Calu3 (cell line): Measurements from ENCODE around the gene ZBTB16. TPM values are rescaled to one million over a fixed set of nuclear protein-coding genes. Genes with fewer than 3 reads are reported as not detected.

Experiments used
- BruUV-seq: library from RNA; stranded (reverse); fragments of 400-500 nt; replicated peaks from 2 replicates; lab custom pipeline; 2021; lab: Mats Ljungman, UMichigan
- CTCF ChIA-PET: fragments of 300-600 bp; sonication (Branson Sonifier 250); formaldehyde crosslinking; loops from one replicate; lab custom pipeline; 2022; ENCODE audit warnings: antibody characterized with exemption; lab: Charles Lee
- DNase-seq: peaks from one replicate; pipeline ENCODE4 v3.0.0; 2022
- H3K27ac Mint-ChIP-seq: one replicate; pipeline ENCODE4 v1.8.0; 2022; ENCODE audit warnings: mixed read lengths; ENCODE audit not compliant: unreplicated experiment
- H3K27me3 Mint-ChIP-seq: one replicate; pipeline ENCODE4 v1.8.0; 2022; ENCODE audit warnings: mixed read lengths; ENCODE audit not compliant: unreplicated experiment
- H3K36me3 Mint-ChIP-seq: one replicate; pipeline ENCODE4 v1.8.0; 2022; ENCODE audit warnings: mild to moderate bottlenecking, moderate library complexity, mixed read lengths; ENCODE audit not compliant: insufficient read depth, unreplicated experiment
- H3K4me1 Mint-ChIP-seq: one replicate; pipeline ENCODE4 v1.8.0; 2022; ENCODE audit warnings: mild to moderate bottlenecking, low read depth, mixed read lengths; ENCODE audit not compliant: unreplicated experiment
- H3K4me3 Mint-ChIP-seq: one replicate; pipeline ENCODE4 v1.8.0; 2022; ENCODE audit warnings: mild to moderate bottlenecking, low read depth, moderate library complexity, mixed read lengths; ENCODE audit not compliant: unreplicated experiment
- H3K9me3 Mint-ChIP-seq: one replicate; pipeline ENCODE4 v1.8.0; 2022; ENCODE audit warnings: low read depth, mixed read lengths; ENCODE audit not compliant: unreplicated experiment
- intact Hi-C: fragments of 100-400 bp; cut with micrococcal nuclease; formaldehyde crosslinking; loops from one replicate; pipeline ENCODE4 v1.10.0; 2022; ENCODE audit not compliant: unreplicated experiment
- total RNA-seq: library from RNA; stranded (reverse); gene quantifications from 2 replicates; pipeline ENCODE4 v1.2.3, GENCODE V29; 2022
- TF ChIP-seq, protein P1 (sequence below): fragments of 200-600 bp; IDR thresholded peaks from one replicate; pipeline ENCODE4 v1.8.0; 2022; ENCODE audit warnings: antibody characterized with exemption; ENCODE audit not compliant: unreplicated experiment

ZBTB16 gene
- total RNA-seq, 1 experiment from 2014 or later, result not detected

- intact Hi-C loops, result no loop called here
- H3K4me3 Mint-ChIP-seq, result no peak overlapping the region
- no TSS peak for BruUV-seq
- H3K9me3 Mint-ChIP-seq, result no peaks in the 10 kb centered on the region
- CTCF ChIA-PET, result no interaction called here
- TF ChIP-seq, protein P1, sequence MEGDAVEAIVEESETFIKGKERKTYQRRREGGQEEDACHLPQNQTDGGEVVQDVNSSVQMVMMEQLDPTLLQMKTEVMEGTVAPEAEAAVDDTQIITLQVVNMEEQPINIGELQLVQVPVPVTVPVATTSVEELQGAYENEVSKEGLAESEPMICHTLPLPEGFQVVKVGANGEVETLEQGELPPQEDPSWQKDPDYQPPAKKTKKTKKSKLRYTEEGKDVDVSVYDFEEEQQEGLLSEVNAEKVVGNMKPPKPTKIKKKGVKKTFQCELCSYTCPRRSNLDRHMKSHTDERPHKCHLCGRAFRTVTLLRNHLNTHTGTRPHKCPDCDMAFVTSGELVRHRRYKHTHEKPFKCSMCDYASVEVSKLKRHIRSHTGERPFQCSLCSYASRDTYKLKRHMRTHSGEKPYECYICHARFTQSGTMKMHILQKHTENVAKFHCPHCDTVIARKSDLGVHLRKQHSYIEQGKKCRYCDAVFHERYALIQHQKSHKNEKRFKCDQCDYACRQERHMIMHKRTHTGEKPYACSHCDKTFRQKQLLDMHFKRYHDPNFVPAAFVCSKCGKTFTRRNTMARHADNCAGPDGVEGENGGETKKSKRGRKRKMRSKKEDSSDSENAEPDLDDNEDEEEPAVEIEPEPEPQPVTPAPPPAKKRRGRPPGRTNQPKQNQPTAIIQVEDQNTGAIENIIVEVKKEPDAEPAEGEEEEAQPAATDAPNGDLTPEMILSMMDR, result no peak
- no peaks in the 10 kb centered on the region for H3K4me1 Mint-ChIP-seq
- peaks cover 100% of the 10 kb centered on the region for H3K27me3 Mint-ChIP-seq
- H3K36me3 Mint-ChIP-seq, result no peaks in the 10 kb centered on the region
- no peak for DNase-seq
- H3K27ac Mint-ChIP-seq, result no peak overlapping the region
Measured at GRCh38 chr11:114172055-114172861, 112.7 kb downstream of the ZBTB16 start.

DNA sequence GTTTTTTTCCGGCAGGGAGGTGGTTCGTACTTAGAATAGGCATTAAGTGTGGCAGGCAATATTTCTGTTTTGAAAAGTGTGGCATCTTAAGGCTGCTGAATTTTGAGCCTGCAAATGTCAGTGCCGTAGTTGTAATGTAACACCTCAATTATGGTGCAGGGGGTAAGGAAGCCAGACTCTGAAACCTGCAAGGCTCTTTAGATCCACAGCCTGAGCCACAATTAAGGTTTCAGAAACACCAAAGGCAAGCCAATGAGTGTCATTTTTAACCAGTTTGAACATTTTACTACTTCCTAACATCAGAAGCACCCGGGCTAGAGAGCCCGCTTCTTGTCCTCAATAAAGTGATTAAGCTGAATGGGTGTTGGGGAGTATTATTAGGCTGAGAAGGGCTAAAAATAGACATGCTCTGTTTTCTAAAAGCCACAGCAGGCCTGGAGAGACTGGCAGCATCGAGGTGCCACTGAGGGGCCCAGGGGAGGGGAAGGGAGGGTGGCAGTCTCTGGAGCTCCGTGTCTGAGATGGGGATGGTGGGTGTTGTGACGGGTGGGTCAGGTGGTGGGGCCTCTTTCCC is 113.4 kb downstream of the ZBTB16 start:
- Mint-ChIP-seq H3K9me3 (no peaks in the 10 kb centered on the region), H3K27me3 (peaks cover 100% of the 10 kb centered on the region), H3K27ac (no peak overlapping the region), H3K4me1 (no peaks in the 10 kb centered on the region), H3K36me3 (no peaks in the 10 kb centered on the region), H3K4me3 (no peak overlapping the region)
- TF ChIP-seq, protein P1, result no peak
- CTCF ChIA-PET, result no interaction called here
- intact Hi-C loops, result no loop called here
- no TSS peak for BruUV-seq
- no peak for DNase-seq

- no peaks in the 10 kb centered on the region for H3K36me3 Mint-ChIP-seq
- CTCF ChIA-PET, result interaction anchor here (0.6 kb wide), 1 partner anchor 251 kb away, joined by 5 read pairs; no protein-coding TSS in a partner anchor
- H3K4me3 Mint-ChIP-seq, result no peak overlapping the region
- H3K27me3 Mint-ChIP-seq, result peaks cover 100% of the 10 kb centered on the region
- no peak for DNase-seq
- TF ChIP-seq, protein P1, result no peak
- no peak overlapping the region for H3K27ac Mint-ChIP-seq
- H3K4me1 Mint-ChIP-seq, result no peaks in the 10 kb centered on the region
- intact Hi-C loops, result no loop called here
- BruUV-seq, result no TSS peak
- no peaks in the 10 kb centered on the region for H3K9me3 Mint-ChIP-seq
Measured at GRCh38 chr11:114173843-114174242, 114.3 kb downstream of the ZBTB16 start.

- BruUV-seq, result no TSS peak
- Mint-ChIP-seq H3K4me1 (no peaks in the 10 kb centered on the region), H3K9me3 (no peaks in the 10 kb centered on the region), H3K4me3 (no peak overlapping the region), H3K27me3 (peaks cover 100% of the 10 kb centered on the region), H3K27ac (no peak overlapping the region), H3K36me3 (no peaks in the 10 kb centered on the region)
- TF ChIP-seq, protein P1, result no peak
- intact Hi-C loops, result loop anchor here (5.0 kb wide), 1 partner anchor 138 kb away; no protein-coding TSS in a partner anchor
- DNase-seq, result no peak
- CTCF ChIA-PET, result interaction anchor here (0.6 kb wide), 1 partner anchor 253 kb away, joined by 5 read pairs; no protein-coding TSS in a partner anchor
Measured at GRCh38 chr11:114174712-114175495, 115.4 kb downstream of the ZBTB16 start.
